NCI-H524 (cell line): ENCODE data around the gene KCNQ1.
"Not testable (repeated sequence)": the region's sequence is repeated elsewhere in the genome, so short reads cannot be mapped to it uniquely, and the experiment has no call there.

Source experiments
- DNase-seq, 2 experiments: peaks; one replicate each; lab custom pipeline; 2025; lab: John Stamatoyannopoulos, UW

Gene KCNQ1

GRCh38 chr11:2590965-2591754 is 146.4 kb downstream of the KCNQ1 start:
- no peak for DNase-seq

GRCh38 chr11:2591805-2592204 is 147.0 kb downstream of the KCNQ1 start:
- no peak for DNase-seq

- DNase-seq, result no peak
These were observed 148.0 kb downstream of the KCNQ1 start for GRCh38 chr11:2592559-2593392.

DNA sequence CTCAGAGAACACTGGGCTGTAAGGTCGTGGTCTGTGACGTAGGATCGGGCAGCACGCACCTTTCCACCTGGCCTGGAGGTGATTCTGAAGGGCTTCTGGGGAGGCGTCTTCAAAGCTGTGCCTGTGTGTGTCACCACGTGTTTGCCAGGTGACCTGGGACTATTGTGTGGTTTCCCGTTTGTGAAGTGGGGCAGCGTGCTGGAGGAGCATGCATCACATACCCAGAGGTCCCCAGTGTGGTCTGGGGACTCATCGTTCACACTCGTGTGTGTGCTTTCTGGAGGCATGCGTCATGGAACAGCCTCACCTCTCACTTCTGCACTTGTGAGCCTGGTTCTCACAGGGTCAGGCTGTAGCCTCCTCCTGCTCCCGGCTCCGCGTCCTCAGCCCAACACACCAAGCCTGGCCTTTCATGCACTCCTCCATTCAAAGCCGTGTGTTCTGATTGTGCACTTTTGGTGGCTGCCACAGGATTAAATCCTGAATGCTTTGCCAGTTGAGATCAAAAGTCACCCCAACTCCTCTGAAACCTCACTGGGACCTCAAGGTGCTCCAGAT is 148.7 kb downstream of the KCNQ1 start:
- no peak for DNase-seq

DNA sequence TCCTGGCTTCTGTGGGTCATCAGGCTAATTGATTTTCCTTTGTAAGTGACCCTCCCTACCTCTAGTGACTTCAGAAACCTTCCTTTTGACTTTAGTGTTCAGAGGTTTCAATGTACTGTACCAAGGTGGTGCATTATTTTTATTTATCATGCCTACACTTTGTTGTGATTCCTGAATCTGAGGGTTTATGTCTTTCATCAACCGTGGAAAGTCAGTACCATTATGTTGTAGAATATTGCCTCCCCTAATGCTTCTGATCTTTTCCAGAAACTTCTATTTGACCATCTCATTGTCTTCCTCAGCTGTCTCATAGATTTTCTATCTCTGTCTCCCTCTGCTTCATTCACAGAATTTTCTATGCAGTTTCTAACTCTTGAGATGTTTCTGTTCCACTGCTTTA is 149.5 kb downstream of the KCNQ1 start:
- DNase-seq, result no peak

DNA sequence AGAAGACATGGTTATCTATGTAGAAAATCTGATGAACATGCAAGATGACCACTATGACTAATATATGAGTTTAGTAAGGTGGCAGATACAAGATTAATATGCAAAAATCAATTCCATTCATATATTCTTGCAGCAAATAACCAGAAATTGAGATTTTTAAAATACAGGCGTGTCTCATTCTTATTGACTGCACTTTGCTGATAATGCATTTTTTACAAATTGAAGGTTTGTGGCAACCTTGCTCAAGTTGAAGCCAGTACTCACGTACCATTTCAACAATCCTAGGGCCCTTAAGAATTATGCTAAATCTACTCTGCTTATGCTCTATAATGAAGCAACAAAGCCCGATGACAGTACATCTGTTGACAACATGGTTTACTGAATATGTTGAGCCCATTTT is 150.4 kb downstream of the KCNQ1 start:
- no peak for DNase-seq

GRCh38 chr11:2599561-2600189 is 154.9 kb downstream of the KCNQ1 start:
- DNase-seq, result no peak

DNA sequence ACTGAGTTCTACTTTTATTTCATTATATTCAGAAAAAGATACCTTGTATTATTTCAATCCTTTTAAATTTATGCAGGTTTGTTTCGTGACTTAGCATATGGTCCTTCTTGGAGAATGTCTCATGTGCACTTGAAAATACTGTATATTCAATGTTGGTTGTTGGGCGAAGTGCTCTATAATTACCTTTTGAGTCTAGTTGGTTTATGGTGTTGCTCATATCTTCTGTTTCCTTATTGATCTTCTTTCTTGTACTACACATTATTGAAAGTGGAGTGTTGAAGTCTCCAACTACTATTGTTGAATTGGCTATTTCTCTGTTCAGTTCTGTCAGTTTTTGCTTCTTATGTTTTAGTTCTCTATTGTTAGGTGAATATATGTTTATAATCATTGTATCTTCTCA is 164.5 kb downstream of the KCNQ1 start:
- peak in 1 of 2 experiments; percentile 1 for DNase-seq

DNA sequence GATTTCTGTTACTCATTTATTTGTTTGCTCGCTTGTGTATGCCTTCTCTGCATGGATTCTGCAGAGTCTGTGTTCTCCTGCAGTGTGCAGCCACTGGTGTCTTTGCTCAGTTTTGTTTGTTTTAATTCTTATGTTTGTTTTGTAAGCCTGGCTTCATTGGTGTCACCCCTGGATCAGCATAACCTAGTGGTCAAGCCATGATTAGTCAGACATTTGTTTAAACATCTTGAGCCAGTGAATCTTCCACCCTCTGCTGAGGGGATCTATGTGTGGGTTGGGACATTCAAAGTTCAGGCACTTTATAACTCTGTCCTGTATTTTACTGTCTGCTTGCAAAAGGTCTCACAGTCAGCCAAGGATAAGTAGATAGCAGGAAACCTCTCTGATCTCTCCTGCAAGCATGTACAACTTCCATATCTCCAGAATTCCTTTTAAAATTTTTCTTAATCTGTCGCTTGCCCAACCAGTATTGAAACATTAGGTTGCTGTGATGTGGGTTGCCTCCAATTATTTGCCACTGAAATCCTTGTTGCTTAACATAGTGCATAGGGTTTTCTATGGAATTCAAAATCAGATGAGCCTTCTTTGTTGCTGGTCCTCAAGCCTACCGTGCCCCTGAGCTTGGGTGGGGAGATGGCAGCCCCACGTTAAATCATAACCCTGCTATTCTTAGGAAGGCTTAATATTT is 168.2 kb downstream of the KCNQ1 start:
- DNase-seq, result no peak

DNA sequence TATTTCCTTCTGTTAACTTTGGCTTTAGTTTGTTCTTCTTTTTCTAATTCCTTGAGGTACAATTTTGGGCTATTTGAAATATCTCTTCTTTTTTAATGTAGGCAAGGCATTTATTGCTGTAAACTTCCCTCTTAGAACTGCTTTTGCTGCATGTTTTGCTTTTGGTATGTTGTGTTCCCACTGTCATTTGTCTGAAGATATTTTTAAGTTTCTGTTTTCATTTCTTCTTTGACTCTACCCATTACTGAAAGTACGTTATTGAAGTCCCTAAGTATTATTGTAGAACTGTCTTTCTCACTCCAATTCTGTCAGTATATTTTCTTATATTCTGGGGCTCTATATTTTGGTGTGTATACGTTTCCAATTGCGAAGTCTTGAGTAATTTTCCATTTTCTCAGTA is 177.1 kb downstream of the KCNQ1 start:
- no peak for DNase-seq

- no peak for DNase-seq
These were observed 180.4 kb downstream of the KCNQ1 start for GRCh38 chr11:2625183-2625582.

DNA sequence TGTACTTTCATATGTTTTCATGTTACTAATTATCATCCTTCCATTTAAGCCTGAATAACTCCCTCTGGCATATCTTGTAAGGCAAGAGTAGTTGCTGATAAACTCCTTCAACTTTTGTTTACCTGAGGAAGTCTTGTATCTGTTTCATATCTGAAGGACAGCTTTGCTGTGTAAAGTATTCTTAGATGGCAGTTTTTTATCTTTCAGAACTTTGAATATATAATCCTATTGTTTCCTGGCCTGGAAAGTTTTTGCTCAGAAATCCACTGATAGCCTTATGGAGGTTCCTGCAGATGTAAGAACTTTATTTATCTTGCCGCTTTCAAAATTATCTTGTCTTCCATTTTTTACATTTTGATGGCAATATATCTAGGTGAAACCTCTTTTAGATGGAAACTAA is 185.9 kb downstream of the KCNQ1 start:
- DNase-seq, result no peak

GRCh38 chr11:2631161-2631560 is 186.4 kb downstream of the KCNQ1 start:
- DNase-seq, result no peak

DNA sequence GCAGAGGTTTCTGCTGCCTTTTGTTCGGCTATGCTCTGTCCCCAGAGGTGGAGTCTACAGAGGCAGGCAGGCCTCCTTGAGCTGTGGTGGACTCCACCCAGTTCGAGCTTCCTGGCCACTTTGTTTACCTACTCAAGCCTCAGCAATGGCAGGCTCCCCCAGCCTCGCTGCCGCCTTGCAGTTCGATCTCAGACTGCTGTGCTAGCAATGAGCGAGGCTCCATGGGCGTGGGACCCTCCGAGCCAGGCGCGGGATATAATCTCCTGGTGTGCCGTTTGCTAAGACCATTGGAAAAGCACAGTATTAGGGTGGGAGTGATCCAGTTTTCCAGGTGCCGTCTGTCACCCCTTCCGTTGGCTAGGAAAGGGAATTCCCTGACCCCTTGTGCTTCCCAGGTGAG is 195.0 kb downstream of the KCNQ1 start:
- DNase-seq, result not testable (repeated sequence)

- no peak for DNase-seq
These were observed 196.8 kb downstream of the KCNQ1 start for GRCh38 chr11:2641623-2642022.

DNA sequence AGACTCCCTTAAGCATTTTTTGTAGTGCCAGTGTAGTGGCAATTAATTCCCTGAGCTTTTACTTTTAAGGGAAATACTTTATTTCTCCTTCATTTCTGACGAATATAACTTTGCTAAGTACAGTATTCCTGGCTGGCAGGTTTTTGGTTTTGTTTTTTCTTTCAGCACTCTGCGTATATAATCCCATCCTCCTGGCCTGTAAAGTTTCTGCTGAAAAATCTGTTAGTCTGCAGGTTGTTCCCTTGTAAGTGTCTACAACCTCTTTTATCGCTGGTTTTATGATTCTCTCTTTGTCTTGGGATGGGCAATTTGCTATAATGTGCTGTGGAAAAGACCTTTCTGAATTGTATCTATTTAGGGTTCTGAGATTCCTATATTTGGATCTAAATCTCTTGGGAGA is 198.9 kb downstream of the KCNQ1 start:
- DNase-seq, result no peak

- DNase-seq, result no peak
These were observed 200.3 kb downstream of the KCNQ1 start for GRCh38 chr11:2644844-2645778.

DNA sequence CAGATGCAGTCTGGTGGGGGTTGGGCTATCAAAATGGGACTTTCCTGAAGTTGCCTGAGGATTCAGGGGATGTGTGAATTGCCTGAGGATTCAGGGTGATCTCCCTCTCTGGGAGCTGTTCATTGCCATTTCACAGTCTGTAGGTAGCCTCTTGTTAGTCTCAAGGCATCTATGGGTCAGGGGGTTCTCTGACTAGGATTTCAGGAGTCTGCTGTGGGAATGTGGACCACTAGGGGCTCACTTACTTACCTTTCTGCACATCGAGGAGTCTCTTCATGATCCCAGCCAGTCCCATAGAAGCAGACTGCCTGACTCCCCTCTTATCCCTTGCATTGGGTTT is 200.9 kb downstream of the KCNQ1 start:
- DNase-seq, result no peak

- no peak for DNase-seq
These were observed 202.4 kb downstream of the KCNQ1 start for GRCh38 chr11:2647167-2647566.

DNA sequence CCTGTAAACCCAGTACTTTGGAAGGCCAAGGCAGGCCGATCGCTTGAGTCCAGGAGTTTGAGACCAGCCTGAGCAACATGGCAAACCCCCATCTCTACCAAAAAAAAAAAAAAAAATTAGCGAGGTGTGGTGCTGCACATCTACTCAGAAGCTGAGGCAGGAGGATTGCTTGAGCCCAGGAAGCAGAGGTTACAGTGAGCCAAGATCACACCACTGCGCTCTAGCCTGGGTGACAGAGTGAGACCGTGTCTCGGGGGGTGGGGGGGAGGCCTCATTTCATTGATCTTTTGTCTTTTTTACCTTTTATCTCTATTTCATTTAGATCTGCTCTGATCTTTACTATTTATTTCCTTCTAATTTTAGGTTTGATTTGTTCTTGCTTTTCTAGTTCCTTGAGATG is 203.1 kb downstream of the KCNQ1 start:
- DNase-seq, result no peak

GRCh38 chr11:2649400-2649799 is 204.6 kb downstream of the KCNQ1 start:
- DNase-seq, result no peak
